Esophagus muscularis mucosa (tissue), 4 donors: Measurements from ENCODE around the gene ILF3. TPM values are rescaled to one million over a fixed set of nuclear protein-coding genes. Genes with fewer than 3 reads are reported as not detected.

ENCODE experiments used
- DNase-seq: peaks from one replicate; pipeline ENCODE4 v3.0.0-alpha.2; 2017; ENCODE audit errors: extremely low spot score
- H3K27ac ChIP-seq, 4 donors: fragments of 200-600 bp; sonication (generic); replicated peaks in 1 of 4; 1 replicate in 3 of 4; 2 replicates in 1 of 4; pipeline ENCODE4 v1.5.1; 2016 to 2019; ENCODE audit warnings: mild to moderate bottlenecking in 1 of 4
- H3K27me3 ChIP-seq, 4 donors: fragments of 200-600 bp; sonication (generic); one replicate each; pipeline versions ENCODE4 v1.5.1 to v1.6.0; 2016 to 2019
- H3K36me3 ChIP-seq, 4 donors: fragments of 200-600 bp; sonication (generic); one replicate each; pipeline ENCODE4 v1.5.1; 2016 to 2019
- H3K4me1 ChIP-seq, 4 donors: fragments of 200-600 bp; sonication (generic); one replicate each; pipeline ENCODE4 v1.5.1; 2016 to 2019
- H3K4me3 ChIP-seq, 4 donors: fragments of 200-600 bp; sonication (generic); 1 replicate in 2 of 4; 2 replicates in 2 of 4; pipeline ENCODE4 v1.5.1; 2016 to 2019; ENCODE audit warnings: mild to moderate bottlenecking in 4 of 4, moderate library complexity in 1 of 4
- H3K9me3 ChIP-seq, 4 donors: fragments of 200-600 bp; sonication (generic); 1 replicate in 3 of 4; 2 replicates in 1 of 4; pipeline ENCODE4 v1.5.1; 2016 to 2019
- CTCF ChIP-seq, 3 experiments: fragments of 200-600 bp in 2 of 3; fragments of 450-650 bp in 1 of 3; sonication (generic) in 2 of 3; IDR thresholded peaks; one replicate each; pipeline ENCODE4 v1.5.1; 2017 to 2019; ENCODE audit warnings: antibody characterized with exemption in 3 of 3, mild to moderate bottlenecking in 2 of 3, moderate library complexity in 1 of 3
- EP300 ChIP-seq: sonication (generic); formaldehyde crosslinking; IDR thresholded peaks from one replicate; pipeline ENCODE4 v1.6.1; 2017; ENCODE audit warnings: antibody characterized with exemption
- POLR2A ChIP-seq: fragments of 450-650 bp; IDR thresholded peaks from one replicate; pipeline ENCODE4 v1.6.1; 2017; ENCODE audit warnings: antibody characterized with exemption, moderate library complexity, mild to moderate bottlenecking, low read depth
- POLR2AphosphoS5 ChIP-seq, 2 donors: sonication (generic); formaldehyde crosslinking; IDR thresholded peaks; one replicate each; pipeline ENCODE4 v1.6.1; 2017; ENCODE audit warnings: antibody characterized with exemption in 2 of 2
- WGBS: methylation state at CpG from one replicate; pipeline ENCODE4 v1.1.5; 2018; 5-methylcytosine and 5-hydroxymethylcytosine counted together
- intact Hi-C: fragments of 100-400 bp; cut with DNase I; formaldehyde crosslinking; loops from one replicate; pipeline ENCODE4 v1.15.1; 2023
- total RNA-seq, 4 donors: library from RNA; depleted of rRNA; stranded (reverse); fragments of >200 nt; gene quantifications; one replicate each; pipeline versions ENCODE4 v1.1.0 to v1.2.1, GENCODE V29; 2016

The ILF3 gene
- total RNA-seq, 4 donors from 2014 or later: 79.2 to 127 (median 102) TPM

- Histone ChIP-seq H3K4me3 (no peak overlapping the region), H3K27me3 (no peaks in the 10 kb centered on the region), H3K27ac (no peak overlapping the region), H3K36me3 (peaks cover 0 to 4% (median 0%) of the 10 kb centered on the region in 4 donors), H3K4me1 (peaks cover 20 to 36% (median 22%) of the 10 kb centered on the region in 4 donors), H3K9me3 (no peaks in the 10 kb centered on the region)
- WGBS: 95% methylated on average over 8 of the region's 8 CpGs
- TF ChIP-seq EP300: no peak
- TF ChIP-seq POLR2AphosphoS5 (IDR thresholded peaks at IDR 0.05): no peak
- TF ChIP-seq CTCF (IDR thresholded peaks at IDR 0.05): no peak
- no peak for TF ChIP-seq POLR2A
- DNase-seq: no peak
- intact Hi-C loops: no loop called here
Measured at GRCh38 chr19:10621966-10622365, 32.2 kb upstream of the ILF3 start.

DNA sequence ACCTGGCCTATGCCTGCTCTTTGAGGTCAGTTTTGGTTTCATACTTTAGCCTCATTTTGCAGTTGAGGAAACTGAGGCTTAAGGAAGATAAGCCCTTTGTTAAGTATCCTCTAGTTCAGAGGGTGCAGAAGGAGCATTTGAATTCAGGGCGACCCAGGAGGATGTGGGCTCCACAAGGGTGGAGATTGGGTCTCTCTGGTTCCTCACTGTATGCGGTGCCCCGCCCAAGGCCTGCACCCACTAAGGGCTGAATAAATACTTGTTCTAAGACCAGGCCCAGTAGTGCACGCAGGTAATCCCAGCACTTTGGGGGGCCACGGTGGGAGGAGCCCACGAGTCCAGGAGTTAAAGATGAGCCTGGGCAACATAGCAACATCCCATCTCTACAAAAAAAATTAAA is 29.6 kb upstream of the ILF3 start:
- no peak for TF ChIP-seq CTCF (IDR thresholded peaks at IDR 0.05)
- no peak for TF ChIP-seq POLR2A
- no peak for TF ChIP-seq EP300
- no peak for TF ChIP-seq POLR2AphosphoS5 (IDR thresholded peaks at IDR 0.05)
- Histone ChIP-seq H3K27me3 (no peaks in the 10 kb centered on the region), H3K4me1 (peaks cover 20 to 34% (median 22%) of the 10 kb centered on the region in 4 donors), H3K27ac (peak overlapping the region in 3 of 4 donors; percentile 80 to 89 (median 81)), H3K36me3 (peaks cover 0 to 25% (median 22%) of the 10 kb centered on the region in 4 donors), H3K9me3 (no peaks in the 10 kb centered on the region), H3K4me3 (peak overlapping the region in 2 of 4 donors; percentile 58 to 68)
- intact Hi-C loops: no loop called here
- 81% methylated on average over 6 of the region's 6 CpGs for WGBS
- no peak for DNase-seq

- Histone ChIP-seq H3K4me1 (peaks cover 20 to 34% (median 22%) of the 10 kb centered on the region in 4 donors), H3K27me3 (no peaks in the 10 kb centered on the region), H3K9me3 (no peaks in the 10 kb centered on the region), H3K4me3 (peak within 1 kb of the TSS; percentile 58 to 72 (median 70)), H3K36me3 (peaks cover 0 to 31% (median 26%) of the 10 kb centered on the region in 4 donors), H3K27ac (peak within 1 kb of the TSS; percentile 70 to 89 (median 80))
- WGBS: 10% methylated on average over 42 of the region's 53 CpGs
- intact Hi-C loops: no loop called here
- no peak for DNase-seq
- TF ChIP-seq POLR2A (peak; percentile 48), EP300 (no peak), CTCF (IDR thresholded peaks at IDR 0.05) (peak in 1 of 3 experiments; percentile 25), POLR2AphosphoS5 (IDR thresholded peaks at IDR 0.05) (peak; percentile 56 to 82)
Measured at GRCh38 chr19:10625003-10625761, 29.0 kb upstream of the ILF3 start, which contains the start of gene SLC44A2. Gene SLC44A2, plus strand, starts transcription at chr19:10625553. Its CDS starts 81 bp downstream, at chr19:10625634.

- Histone ChIP-seq H3K27me3 (no peaks in the 10 kb centered on the region), H3K36me3 (peaks cover 0 to 36% (median 30%) of the 10 kb centered on the region in 4 donors), H3K4me3 (peak overlapping the region; percentile 58 to 72 (median 70)), H3K4me1 (peaks cover 20 to 34% (median 22%) of the 10 kb centered on the region in 4 donors), H3K9me3 (no peaks in the 10 kb centered on the region), H3K27ac (peak overlapping the region; percentile 70 to 89 (median 80))
- 21% methylated on average over 10 of the region's 10 CpGs for WGBS
- intact Hi-C loops: no loop called here
- no peak for TF ChIP-seq EP300
- TF ChIP-seq POLR2A: no peak
- TF ChIP-seq POLR2AphosphoS5 (IDR thresholded peaks at IDR 0.05): no peak
- no peak for TF ChIP-seq CTCF (IDR thresholded peaks at IDR 0.05)
- no peak for DNase-seq
Measured at GRCh38 chr19:10625762-10626138, 28.4 kb upstream of the ILF3 start.
